HepG2 (cell line): Measurements from ENCODE around the gene CCDC6. TPM values are rescaled to one million over a fixed set of nuclear protein-coding genes. Genes with fewer than 3 reads are reported as not detected.

Experiments
- ATAC-seq: fragments of 200-7000 bp; cut with Tn5 transposase; 3 replicates; pipeline ENCODE4 v1.9.1; 2020; ENCODE audit warnings: mild to moderate bottlenecking, moderate library complexity
- BruUV-seq: library from RNA; stranded (reverse); fragments of 400-500 nt; replicated peaks from 2 replicates; lab custom pipeline; 2021; lab: Mats Ljungman, UMichigan
- CTCF ChIA-PET: fragments of 300-600 bp; formaldehyde crosslinking; extraction: SDS; loops from one replicate; lab custom pipeline; 2021; ENCODE audit warnings: low total read pairs, inconsistent platforms, low intra/inter-chr PET ratio; lab: Yijun Ruan, JAX
- POLR2A ChIA-PET: fragments of 350-600 bp; sonication (Branson Sonifier 250); formaldehyde crosslinking; loops from one replicate; lab custom pipeline; 2020; ENCODE audit warnings: antibody characterized with exemption, inconsistent platforms; lab: Yijun Ruan, JAX
- DNase-seq: peaks from one replicate; pipeline ENCODE4 v3.0.0-alpha.2; 2015; ENCODE audit warnings: low spot score
- FAIRE-seq: peaks from 3 replicates; lab custom pipeline; 2011; peaks lifted over from hg19 to GRCh38; lab: Jason Lieb, UNC
- H2AFZ ChIP-seq: one replicate; pipeline ENCODE4 v1.6.1; 2011; ENCODE audit warnings: low read length, inconsistent platforms
- H3K27ac ChIP-seq: fragments of 300-600 bp; 3 replicates; pipeline ENCODE4 v1.8.0; 2011; ENCODE audit warnings: mixed run types, mild to moderate bottlenecking, mixed read lengths, low read length, inconsistent platforms; ENCODE audit not compliant: insufficient read depth; ENCODE audit errors: extremely low read length
- H3K27me3 ChIP-seq, 2 experiments: fragments of 200-600 bp in 1 of 2; 2 replicates in 1 of 2; 3 replicates in 1 of 2; pipeline versions ENCODE4 v1.6.0 to v1.8.0; 2011; ENCODE audit warnings: low read length in 2 of 2, mild to moderate bottlenecking in 2 of 2, moderate library complexity in 2 of 2, inconsistent platforms in 1 of 2; ENCODE audit not compliant: insufficient read depth in 2 of 2, control insufficient read depth in 1 of 2
- H3K36me3 ChIP-seq, 2 experiments: fragments of 200-600 bp in 1 of 2; replicated peaks in 1 of 2; 2 replicates in 1 of 2; 3 replicates in 1 of 2; pipeline versions ENCODE4 v1.5.1 to v1.8.0; 2011; ENCODE audit warnings: low read length in 2 of 2, inconsistent platforms in 1 of 2; ENCODE audit not compliant: insufficient read depth in 2 of 2, control insufficient read depth in 1 of 2
- H3K4me1 ChIP-seq: 2 replicates; pipeline ENCODE4 v1.5.1; 2012; ENCODE audit warnings: low read length, inconsistent platforms; ENCODE audit not compliant: insufficient read depth
- H3K4me2 ChIP-seq: 2 replicates; pipeline ENCODE4 v1.6.0; 2011; ENCODE audit warnings: low read depth, low read length, inconsistent platforms
- H3K4me3 ChIP-seq, 3 experiments: fragments of 200-600 bp in 1 of 3; sonication (generic), shearing (Covaris generic) in 1 of 3; replicated peaks in 1 of 3; 2 replicates each; pipeline ENCODE4 v1.5.1; 2011 to 2016; ENCODE audit warnings: low read length in 3 of 3, inconsistent platforms in 2 of 3, low read depth in 2 of 3, mild to moderate bottlenecking in 2 of 3, control low read depth in 1 of 3, mixed read lengths in 1 of 3; ENCODE audit not compliant: insufficient read depth in 1 of 3
- H3K79me2 ChIP-seq: one replicate; pipeline ENCODE4 v1.6.1; 2011; ENCODE audit warnings: low read length, inconsistent platforms; ENCODE audit not compliant: insufficient read depth
- H3K9ac ChIP-seq: 2 replicates; pipeline ENCODE4 v1.6.0; 2011; ENCODE audit warnings: mild to moderate bottlenecking, low read depth, low read length, inconsistent platforms; ENCODE audit not compliant: insufficient read depth
- H3K9me3 ChIP-seq: 2 replicates; pipeline ENCODE4 v1.5.1; 2012; ENCODE audit warnings: mild to moderate bottlenecking, low read length
- H4K20me1 ChIP-seq: 2 replicates; pipeline ENCODE4 v1.6.0; 2011; ENCODE audit warnings: inconsistent platforms, mild to moderate bottlenecking, low read length, moderate library complexity; ENCODE audit not compliant: insufficient read depth
- HHEX ChIP-seq: IDR thresholded peaks from 2 replicates; pipeline ENCODE4 v1.6.1; 2016; ENCODE audit warnings: control low read depth
- HMGA1 ChIP-seq: sonication (generic); formaldehyde crosslinking; conservative IDR thresholded peaks from 2 replicates; pipeline ENCODE4 v1.4.0; 2020; ENCODE audit warnings: missing genetic modification reagents
- KLF12 ChIP-seq: sonication (generic); formaldehyde crosslinking; IDR thresholded peaks from 2 replicates; pipeline ENCODE4 v1.4.0; 2020; ENCODE audit warnings: missing genetic modification reagents, borderline replicate concordance
- NFYC ChIP-seq: IDR thresholded peaks from 2 replicates; pipeline ENCODE4 v1.6.1; 2016; ENCODE audit warnings: missing genetic modification reagents, missing compliant biosample characterization
- RXRB ChIP-seq: IDR thresholded peaks from 2 replicates; pipeline ENCODE4 v1.6.1; 2016; ENCODE audit warnings: borderline replicate concordance, missing genetic modification reagents, missing compliant biosample characterization
- WIZ ChIP-seq: sonication (generic); formaldehyde crosslinking; IDR thresholded peaks from 2 replicates; pipeline ENCODE4 v1.5.1; 2020; ENCODE audit warnings: mild to moderate bottlenecking, missing genetic modification reagents
- ZKSCAN5 ChIP-seq: sonication (generic); formaldehyde crosslinking; IDR thresholded peaks from 2 replicates; pipeline ENCODE4 v1.5.1; 2020; ENCODE audit warnings: mild to moderate bottlenecking, missing genetic modification reagents
- ZNF10 ChIP-seq: sonication (generic); formaldehyde crosslinking; IDR thresholded peaks from 2 replicates; pipeline ENCODE4 v1.4.0; 2020; ENCODE audit warnings: mild to moderate bottlenecking, low read depth, missing genetic modification reagents, borderline replicate concordance
- ZNF382 ChIP-seq: sonication (generic); formaldehyde crosslinking; IDR thresholded peaks from 2 replicates; pipeline ENCODE4 v1.5.0; 2020; ENCODE audit warnings: missing genetic modification reagents, mild to moderate bottlenecking, borderline replicate concordance
- ZNF530 ChIP-seq: sonication (generic); formaldehyde crosslinking; IDR thresholded peaks from 2 replicates; pipeline ENCODE4 v1.5.0; 2020; ENCODE audit warnings: low read depth, mild to moderate bottlenecking, missing genetic modification reagents
- ZNF724P ChIP-seq: sonication (generic); formaldehyde crosslinking; IDR thresholded peaks from 2 replicates; pipeline ENCODE4 v1.8.0; 2022; ENCODE audit warnings: missing genetic modification reagents, borderline replicate concordance
- ZNF768 ChIP-seq: sonication (generic); formaldehyde crosslinking; IDR thresholded peaks from 2 replicates; pipeline ENCODE4 v1.4.0; 2020; ENCODE audit warnings: missing genetic modification reagents
- ZNF777 ChIP-seq: sonication (generic); formaldehyde crosslinking; IDR thresholded peaks from 2 replicates; pipeline ENCODE4 v1.4.0; 2020; ENCODE audit warnings: missing genetic modification reagents
- ZXDC ChIP-seq: sonication (generic); formaldehyde crosslinking; IDR thresholded peaks from 2 replicates; pipeline ENCODE4 v1.5.0; 2020; ENCODE audit warnings: mild to moderate bottlenecking, missing genetic modification reagents
- WGBS: methylation state at CpG from one replicate; pipeline ENCODE4 v1.1.6; 2017; ENCODE audit warnings: low lambda C conversion rate; 5-methylcytosine and 5-hydroxymethylcytosine counted together
- in situ Hi-C: cut with HindIII; loops from 2 replicates; pipeline ENCODE4 v1.10.0; 2017; ENCODE audit warnings: low pct_unique_long_range_greater_than_20kb; ENCODE audit not compliant: extremely low pct_ligation_motif_present
- intact Hi-C: fragments of 100-400 bp; cut with micrococcal nuclease; formaldehyde crosslinking; loops from one replicate; pipeline ENCODE4 v1.10.0; 2022; ENCODE audit not compliant: unreplicated experiment
- polyA plus RNA-seq, 8 experiments: library from polyadenylated mRNA; depleted of rRNA in 3 of 8; stranded (reverse) in 7 of 8; unstranded in 1 of 8; fragments of >200 nt; fragmentation: Illumina TruSeq in 4 of 8; extraction: Trizol in 4 of 8; gene quantifications; 2 replicates each; pipeline versions ENCODE4 v1.2.1 to v1.2.3, GENCODE V29; 2011 to 2016; ENCODE audit warnings: low read depth in 4 of 8, missing spikeins in 1 of 8, mixed read lengths in 1 of 8; ENCODE audit not compliant: insufficient read depth in 1 of 8
- total RNA-seq, 5 experiments: library from RNA; depleted of rRNA; stranded (reverse); fragments of >200 nt; fragmentation: Illumina TruSeq; extraction: Trizol; gene quantifications; 2 replicates each; pipeline ENCODE4 v1.2.3, GENCODE V29; 2016; ENCODE audit warnings: low read depth in 1 of 5
- TF ChIP-seq, protein P1 (sequence below): sonication (generic); formaldehyde crosslinking; IDR thresholded peaks from 2 replicates; pipeline ENCODE4 v1.4.0; 2020; ENCODE audit warnings: missing genetic modification reagents
- TF ChIP-seq, protein P2 (sequence below): sonication (generic); formaldehyde crosslinking; IDR thresholded peaks from 2 replicates; pipeline ENCODE4 v1.8.1; 2023; ENCODE audit warnings: mild to moderate bottlenecking, missing genetic modification reagents
- TF ChIP-seq, protein P3 (sequence below): sonication (generic); formaldehyde crosslinking; IDR thresholded peaks from 2 replicates; pipeline ENCODE4 v1.8.1; 2023; ENCODE audit warnings: mild to moderate bottlenecking, missing genetic modification reagents, borderline replicate concordance
- TF ChIP-seq, protein P4 (sequence below): sonication (generic); formaldehyde crosslinking; IDR thresholded peaks from 2 replicates; pipeline ENCODE4 v1.4.0; 2020; ENCODE audit warnings: missing genetic modification reagents, borderline replicate concordance

Gene CCDC6
- total and polyA plus RNA-seq, 2 of the 13 experiments (the other 11 are each of a cell fraction or from before 2014, with no cell fraction given), result 17.9 to 18.3 TPM

DNA sequence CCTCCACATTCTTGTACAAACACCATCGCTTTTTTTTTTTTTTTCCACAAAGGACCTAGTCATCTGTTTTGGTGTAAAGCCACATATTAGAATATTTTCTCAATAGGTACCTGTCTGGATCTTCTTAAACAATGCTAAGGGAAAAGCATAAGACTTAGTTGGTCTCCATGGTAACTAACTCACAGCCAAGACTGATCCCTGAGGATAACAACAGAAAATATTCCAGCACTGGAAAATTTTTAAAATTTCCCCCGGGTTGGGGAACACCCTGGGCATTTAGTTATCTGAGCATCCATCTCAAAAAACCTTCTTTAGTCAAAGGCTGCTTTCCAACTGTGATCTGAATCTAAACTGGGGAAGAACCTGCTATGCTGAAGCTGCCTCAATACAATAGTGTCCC, 43.7 kb upstream of the CCDC6 start:
- Histone ChIP-seq H3K9me3 (no peaks in the 10 kb centered on the region), H3K4me3 (no peak overlapping the region), H3K79me2 (no peaks in the 10 kb centered on the region), H4K20me1 (no peaks in the 10 kb centered on the region), H3K27me3 (no peaks in the 10 kb centered on the region), H3K4me2 (no peak overlapping the region), H3K36me3 (no peaks in the 10 kb centered on the region), H3K27ac (no peak overlapping the region), H3K4me1 (no peaks in the 10 kb centered on the region), H3K9ac (no peak overlapping the region), H2AFZ (no peak overlapping the region)
- DNase-seq (no peak), FAIRE-seq (no peak), ATAC-seq (no peak)
- no TSS peak for BruUV-seq
- TF ChIP-seq ZNF530 (CRISPR knock-in tag) (no peak), WIZ (CRISPR knock-in tag) (no peak), ZNF724P (no peak), HHEX (CRISPR knock-in tag) (no peak), ZNF10 (CRISPR knock-in tag) (no peak), ZNF768 (CRISPR knock-in tag) (no peak), KLF12 (CRISPR knock-in tag) (no peak), ZKSCAN5 (CRISPR knock-in tag) (no peak), NFYC (CRISPR knock-in tag) (no peak), RXRB (CRISPR knock-in tag) (no peak), ZNF777 (CRISPR knock-in tag) (no peak), ZXDC (CRISPR knock-in tag) (no peak), HMGA1 (CRISPR knock-in tag) (no peak), ZNF382 (CRISPR knock-in tag) (no peak)
- TF ChIP-seq, protein P1, sequence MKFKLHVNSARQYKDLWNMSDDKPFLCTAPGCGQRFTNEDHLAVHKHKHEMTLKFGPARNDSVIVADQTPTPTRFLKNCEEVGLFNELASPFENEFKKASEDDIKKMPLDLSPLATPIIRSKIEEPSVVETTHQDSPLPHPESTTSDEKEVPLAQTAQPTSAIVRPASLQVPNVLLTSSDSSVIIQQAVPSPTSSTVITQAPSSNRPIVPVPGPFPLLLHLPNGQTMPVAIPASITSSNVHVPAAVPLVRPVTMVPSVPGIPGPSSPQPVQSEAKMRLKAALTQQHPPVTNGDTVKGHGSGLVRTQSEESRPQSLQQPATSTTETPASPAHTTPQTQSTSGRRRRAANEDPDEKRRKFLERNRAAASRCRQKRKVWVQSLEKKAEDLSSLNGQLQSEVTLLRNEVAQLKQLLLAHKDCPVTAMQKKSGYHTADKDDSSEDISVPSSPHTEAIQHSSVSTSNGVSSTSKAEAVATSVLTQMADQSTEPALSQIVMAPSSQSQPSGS, result no peak
- TF ChIP-seq, protein P2, sequence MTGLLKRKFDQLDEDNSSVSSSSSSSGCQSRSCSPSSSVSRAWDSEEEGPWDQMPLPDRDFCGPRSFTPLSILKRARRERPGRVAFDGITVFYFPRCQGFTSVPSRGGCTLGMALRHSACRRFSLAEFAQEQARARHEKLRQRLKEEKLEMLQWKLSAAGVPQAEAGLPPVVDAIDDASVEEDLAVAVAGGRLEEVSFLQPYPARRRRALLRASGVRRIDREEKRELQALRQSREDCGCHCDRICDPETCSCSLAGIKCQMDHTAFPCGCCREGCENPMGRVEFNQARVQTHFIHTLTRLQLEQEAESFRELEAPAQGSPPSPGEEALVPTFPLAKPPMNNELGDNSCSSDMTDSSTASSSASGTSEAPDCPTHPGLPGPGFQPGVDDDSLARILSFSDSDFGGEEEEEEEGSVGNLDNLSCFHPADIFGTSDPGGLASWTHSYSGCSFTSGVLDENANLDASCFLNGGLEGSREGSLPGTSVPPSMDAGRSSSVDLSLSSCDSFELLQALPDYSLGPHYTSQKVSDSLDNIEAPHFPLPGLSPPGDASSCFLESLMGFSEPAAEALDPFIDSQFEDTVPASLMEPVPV (CRISPR knock-in tag), result no peak
- TF ChIP-seq, protein P3, sequence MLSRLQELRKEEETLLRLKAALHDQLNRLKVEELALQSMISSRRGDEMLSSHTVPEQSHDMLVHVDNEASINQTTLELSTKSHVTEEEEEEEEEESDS, result no peak
- TF ChIP-seq, protein P4, sequence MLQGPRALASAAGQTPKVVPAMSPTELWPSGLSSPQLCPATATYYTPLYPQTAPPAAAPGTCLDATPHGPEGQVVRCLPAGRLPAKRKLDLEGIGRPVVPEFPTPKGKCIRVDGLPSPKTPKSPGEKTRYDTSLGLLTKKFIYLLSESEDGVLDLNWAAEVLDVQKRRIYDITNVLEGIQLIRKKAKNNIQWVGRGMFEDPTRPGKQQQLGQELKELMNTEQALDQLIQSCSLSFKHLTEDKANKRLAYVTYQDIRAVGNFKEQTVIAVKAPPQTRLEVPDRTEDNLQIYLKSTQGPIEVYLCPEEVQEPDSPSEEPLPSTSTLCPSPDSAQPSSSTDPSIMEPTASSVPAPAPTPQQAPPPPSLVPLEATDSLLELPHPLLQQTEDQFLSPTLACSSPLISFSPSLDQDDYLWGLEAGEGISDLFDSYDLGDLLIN (CRISPR knock-in tag), result no peak
- ChIA-PET POLR2A (no interaction called here), CTCF (no interaction called here)
- 4% methylated on average over 2 of the region's 2 CpGs for WGBS
- in situ Hi-C loops, result no loop called here
- intact Hi-C loops, result no loop called here
